Ovary (tissue), 9 donors: ENCODE results near the gene PSME3. TPM values are rescaled to one million over a fixed set of nuclear protein-coding genes. Genes with fewer than 3 reads are reported as not detected.

ENCODE experiments used
- DNase-seq, 5 donors: peaks; one replicate each; pipeline ENCODE4 v3.0.0-alpha.2; 2019 to 2020
- H3K27ac ChIP-seq, 2 donors: fragments of 200-600 bp; one replicate each; pipeline versions ENCODE4 v1.5.1 to v1.8.0; 2019 to 2022
- H3K27me3 ChIP-seq: fragments of 200-600 bp; one replicate; pipeline ENCODE4 v1.8.0; 2022
- H3K36me3 ChIP-seq: fragments of 200-600 bp; sonication (generic); one replicate; pipeline ENCODE4 v1.5.1; 2019
- H3K4me1 ChIP-seq: one replicate; pipeline ENCODE4 v1.8.1; 2013; ENCODE audit warnings: mild to moderate bottlenecking, moderate library complexity; ENCODE audit not compliant: insufficient read depth
- H3K4me3 ChIP-seq: fragments of 200-600 bp; sonication (generic); one replicate; pipeline ENCODE4 v1.5.1; 2017
- H3K9me3 ChIP-seq, 2 donors: fragments of 200-600 bp in 1 of 2; sonication (generic) in 1 of 2; one replicate each; pipeline versions ENCODE4 v1.5.1 to v1.8.1; 2013 to 2019; ENCODE audit warnings: mild to moderate bottlenecking in 1 of 2, moderate library complexity in 1 of 2
- EP300 ChIP-seq: sonication (generic); formaldehyde crosslinking; IDR thresholded peaks from one replicate; pipeline ENCODE4 v1.6.1; 2017; ENCODE audit warnings: antibody characterized with exemption
- POLR2A ChIP-seq: fragments of 450-650 bp; IDR thresholded peaks from one replicate; pipeline ENCODE4 v1.6.1; 2017; ENCODE audit warnings: antibody characterized with exemption, mild to moderate bottlenecking, moderate library complexity
- WGBS, 3 donors: extraction: QIAGEN DNeasy Blood & Tissue Kit in 1 of 3; methylation state at CpG; one replicate each; pipeline versions ENCODE4 v1.1.5 to v1.1.7; 2013 to 2017; 5-methylcytosine and 5-hydroxymethylcytosine counted together
- intact Hi-C, 4 donors: fragments of 100-400 bp; cut with DNase I; formaldehyde crosslinking; loops; one replicate each; pipeline versions ENCODE4 v1.11.0 to v1.15.1; 2022 to 2023
- microRNA-seq, 3 donors: library from miRNA; unstranded; fragments of <30 nt; microRNA quantifications; one replicate each; pipeline versions ENCODE4 to v1.2.0, GENCODE V29; 2019 to 2020
- polyA plus RNA-seq, 2 donors: library from polyadenylated mRNA; stranded (reverse); fragments of 200-250 nt in 1 of 2; fragments of 350-450 nt in 1 of 2; fragmentation: Illumina TruSeq in 1 of 2; extraction: RNeasy Lipid Tissue Mini Kit (QIAGEN cat#74804) in 1 of 2; gene quantifications; one replicate each; pipeline ENCODE4 v1.2.3, GENCODE V29; 2013 to 2014
- small RNA-seq: library from RNA; depleted of rRNA; stranded (forward); fragments of <200 nt; gene quantifications from one replicate; pipeline ENCODE3, GENCODE V24; 2016
- total RNA-seq, 7 donors: library from RNA; depleted of rRNA in 2 of 7; stranded (reverse); fragments of >200 nt in 2 of 7; fragmentation: NEBNext Ultra II Directional in 3 of 7; extraction: Animal tissue kit (Norgen Biotek cat#: 25700) in 3 of 7; gene quantifications; one replicate each; pipeline versions ENCODE4 v1.1.0 to v1.2.4, GENCODE V29; 2016 to 2023
- TF ChIP-seq, protein P1 (sequence below), 3 donors: fragments of 450-650 bp in 2 of 3; fragments of 200-600 bp in 1 of 3; IDR thresholded peaks; one replicate each; pipeline versions ENCODE4 v1.5.1 to v1.8.0; 2016 to 2022; ENCODE audit warnings: antibody characterized with exemption in 3 of 3, mild to moderate bottlenecking in 1 of 3
- donor health status: DM: no; HTN: no; CAD: no; lungs with moderate emphysema.
- donor health status: DM: no; HTN: no; CAD: no.
- donor health status: Bipolar disorder and iron deficiency.
- donor health status: DM: yes; HTN: yes; CAD: no.
- donor health status: DM: no; HTN: no; CAD: no.
- donor health status: DM: yes; HTN: yes; CAD: no.

The PSME3 gene
- total and polyA plus RNA-seq, 9 donors, result 28.6 to 118 (median 61.9) TPM

DNA sequence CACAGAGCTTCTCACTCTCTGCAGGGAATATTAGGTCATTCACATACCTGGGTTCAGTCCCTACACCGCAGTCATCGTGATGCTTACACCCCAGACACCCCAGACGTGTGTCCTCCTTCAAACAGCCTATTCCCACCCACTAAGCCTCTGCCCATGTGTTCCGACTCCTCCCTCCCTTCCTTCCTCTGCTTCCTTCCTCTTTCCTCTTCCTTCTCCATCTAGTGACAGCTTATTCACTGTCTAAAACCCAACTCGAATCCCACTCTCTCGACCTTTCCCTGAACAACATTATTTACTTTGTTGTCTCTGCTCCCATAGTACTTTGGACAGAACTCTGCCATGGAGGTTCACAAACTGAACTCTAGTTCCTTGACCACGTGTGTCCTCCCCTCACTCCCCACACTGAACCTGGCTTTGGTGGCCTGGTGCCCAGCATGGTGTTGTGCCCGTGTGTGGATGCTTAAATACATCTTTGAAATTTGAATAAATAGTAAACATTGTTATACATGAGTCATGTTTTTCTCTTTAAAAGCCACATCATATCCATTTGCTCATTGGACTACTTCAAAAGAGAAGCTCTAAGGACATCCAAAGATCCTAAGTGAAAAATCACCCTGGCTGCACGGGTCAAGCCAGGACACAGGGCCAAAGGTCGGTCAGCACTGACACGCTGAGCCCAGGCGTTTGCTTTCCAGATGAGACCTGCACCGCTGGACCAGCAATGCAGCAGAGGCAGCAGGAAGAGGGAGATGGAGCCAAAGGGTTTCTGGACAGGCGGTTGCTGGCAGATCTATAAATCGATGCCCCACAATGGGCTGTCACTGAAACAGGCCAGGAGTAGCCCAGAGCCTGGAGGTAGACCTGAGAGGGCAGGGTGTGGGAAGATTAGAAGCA, 53.3 kb downstream of the PSME3 start:
- Histone ChIP-seq H3K9me3 (no peaks in the 10 kb centered on the region), H3K4me3 (no peak overlapping the region), H3K27ac (no peak overlapping the region), H3K36me3 (no peaks in the 10 kb centered on the region), H3K27me3 (no peaks in the 10 kb centered on the region), H3K4me1 (peaks cover 3% of the 10 kb centered on the region)
- DNase-seq, result no peak
- 53 to 63% (median 55%) methylated on average over 15 of the region's 15 CpGs for WGBS, 3 donors
- intact Hi-C loops, result no loop called here
- TF ChIP-seq POLR2A, result no peak
- TF ChIP-seq EP300, result no peak

DNA sequence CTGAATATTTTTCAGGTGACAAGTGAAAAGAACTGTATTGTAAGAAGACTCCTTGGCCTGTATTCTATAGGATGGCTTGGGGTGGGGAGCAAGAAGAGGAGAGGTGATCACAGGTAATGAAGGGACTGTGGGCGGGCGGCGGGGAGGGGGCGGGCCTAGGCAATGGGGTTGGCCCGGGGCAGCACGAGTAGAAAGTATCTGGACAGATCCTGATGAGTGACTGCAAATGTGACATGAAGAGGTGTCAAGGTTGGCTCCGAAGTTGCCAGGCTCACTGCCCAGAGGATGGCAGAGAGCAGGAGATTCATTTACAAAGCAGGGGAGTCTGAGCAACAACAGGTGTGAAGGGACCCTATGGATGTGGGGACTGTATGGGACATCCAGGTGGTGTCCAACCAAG, 56.6 kb downstream of the PSME3 start:
- no peak overlapping the region for H3K4me3 ChIP-seq
- WGBS, 3 donors, result 84 to 91% (median 89%) methylated on average over 7 of the region's 7 CpGs
- H3K36me3 ChIP-seq, result no peaks in the 10 kb centered on the region
- no peak for DNase-seq
- H3K4me1 ChIP-seq, result peaks cover 3% of the 10 kb centered on the region
- TF ChIP-seq, protein P1, sequence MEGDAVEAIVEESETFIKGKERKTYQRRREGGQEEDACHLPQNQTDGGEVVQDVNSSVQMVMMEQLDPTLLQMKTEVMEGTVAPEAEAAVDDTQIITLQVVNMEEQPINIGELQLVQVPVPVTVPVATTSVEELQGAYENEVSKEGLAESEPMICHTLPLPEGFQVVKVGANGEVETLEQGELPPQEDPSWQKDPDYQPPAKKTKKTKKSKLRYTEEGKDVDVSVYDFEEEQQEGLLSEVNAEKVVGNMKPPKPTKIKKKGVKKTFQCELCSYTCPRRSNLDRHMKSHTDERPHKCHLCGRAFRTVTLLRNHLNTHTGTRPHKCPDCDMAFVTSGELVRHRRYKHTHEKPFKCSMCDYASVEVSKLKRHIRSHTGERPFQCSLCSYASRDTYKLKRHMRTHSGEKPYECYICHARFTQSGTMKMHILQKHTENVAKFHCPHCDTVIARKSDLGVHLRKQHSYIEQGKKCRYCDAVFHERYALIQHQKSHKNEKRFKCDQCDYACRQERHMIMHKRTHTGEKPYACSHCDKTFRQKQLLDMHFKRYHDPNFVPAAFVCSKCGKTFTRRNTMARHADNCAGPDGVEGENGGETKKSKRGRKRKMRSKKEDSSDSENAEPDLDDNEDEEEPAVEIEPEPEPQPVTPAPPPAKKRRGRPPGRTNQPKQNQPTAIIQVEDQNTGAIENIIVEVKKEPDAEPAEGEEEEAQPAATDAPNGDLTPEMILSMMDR (IDR thresholded peaks at IDR 0.05), result no peak
- no peak overlapping the region for H3K27ac ChIP-seq
- no peaks in the 10 kb centered on the region for H3K9me3 ChIP-seq
- no peaks in the 10 kb centered on the region for H3K27me3 ChIP-seq
- intact Hi-C loops, result no loop called here

DNA sequence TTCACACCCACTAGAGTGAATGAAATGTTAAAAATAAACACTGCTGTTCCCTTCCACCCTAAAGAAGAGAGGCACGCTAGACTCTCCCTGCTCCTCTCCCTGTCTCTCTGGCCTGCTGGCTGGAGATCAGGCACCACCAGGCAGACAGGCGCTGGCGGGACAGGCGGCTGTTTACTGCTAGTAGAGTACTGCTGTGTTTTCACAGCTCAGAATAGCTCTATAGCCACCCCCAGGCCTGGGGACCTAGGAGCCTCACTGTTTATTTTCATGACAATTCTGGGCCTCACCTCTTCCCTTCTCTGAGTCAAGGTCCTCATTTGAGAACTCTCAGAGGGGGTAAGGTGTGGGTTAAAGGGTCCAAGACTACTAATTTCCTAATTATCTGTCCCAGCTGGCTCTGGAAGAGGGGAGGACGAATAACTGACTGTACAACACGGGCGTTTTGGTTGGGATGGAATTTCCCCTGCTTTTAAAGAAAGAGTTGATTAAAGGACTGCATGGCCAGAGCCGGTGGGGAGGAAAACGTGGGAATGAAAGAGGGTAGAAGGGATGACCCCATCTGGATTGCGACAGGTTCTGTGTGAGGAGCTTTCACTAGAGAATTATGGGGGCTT, 58.4 kb downstream of the PSME3 start:
- WGBS, 3 donors, result 10 to 21% (median 10%) methylated on average over 10 of the region's 10 CpGs
- peak overlapping the region; percentile 42 to 59 for H3K27ac ChIP-seq
- H3K27me3 ChIP-seq, result no peaks in the 10 kb centered on the region
- H3K36me3 ChIP-seq, result no peaks in the 10 kb centered on the region
- DNase-seq, result peak; percentile 57 to 71 (median 62)
- TF ChIP-seq, protein P1 (IDR thresholded peaks at IDR 0.05), result no peak
- TF ChIP-seq POLR2A, result no peak
- no peak for TF ChIP-seq EP300
- H3K4me1 ChIP-seq, result peaks cover 3% of the 10 kb centered on the region
- H3K4me3 ChIP-seq, result no peak overlapping the region
- intact Hi-C loops, result no loop called here
- no peaks in the 10 kb centered on the region for H3K9me3 ChIP-seq

DNA sequence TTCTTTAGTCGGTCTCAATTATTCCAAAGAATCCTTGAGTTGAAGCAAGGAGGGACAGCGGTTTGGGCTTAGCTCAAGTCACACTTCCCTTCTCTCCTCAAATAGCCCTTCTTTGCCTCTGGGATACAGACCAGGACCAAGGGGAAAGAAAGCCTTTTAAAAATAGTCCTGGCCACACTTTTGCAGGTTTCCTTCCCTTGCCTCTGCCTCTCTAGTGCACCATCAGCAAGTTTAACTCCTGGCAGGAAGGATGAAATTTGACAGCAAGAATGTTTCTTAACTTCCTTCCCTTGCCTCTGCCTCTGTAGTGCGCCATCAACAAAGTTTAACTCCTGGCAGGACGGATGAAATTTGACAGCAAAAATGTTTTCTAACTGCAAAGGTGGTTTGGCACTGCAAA, 60.2 kb downstream of the PSME3 start:
- TF ChIP-seq POLR2A, result no peak
- TF ChIP-seq, protein P1 (IDR thresholded peaks at IDR 0.05), result no peak
- no peak for TF ChIP-seq EP300
- intact Hi-C loops, result no loop called here

More for the DNA sequence above, 60.2 kb downstream of the PSME3 start:
- Histone ChIP-seq H3K27me3 (no peaks in the 10 kb centered on the region), H3K27ac (peak overlapping the region in 1 of 2 donors; percentile 12), H3K4me1 (peaks cover 3% of the 10 kb centered on the region), H3K36me3 (no peaks in the 10 kb centered on the region), H3K4me3 (no peak overlapping the region), H3K9me3 (no peaks in the 10 kb centered on the region)
- 32 to 38% (median 37%) methylated on average over 4 of the region's 4 CpGs for WGBS, 3 donors
- DNase-seq, result no peak

Small RNA genes within 50 kb of the gene (microRNA-seq; reads per million reads assigned to microRNA genes)
- gene MIR6781, result 0 reads per million in 3 donors

Small RNA genes within 50 kb of the gene (small RNA-seq; reads per million reads assigned to genes)
- gene MIR6781 (not detected), gene RNU6-287P (not detected)

Other genes with a start within 250 kb of the PSME3 start
- 10 to 100 TPM; 39.3 to 63.0 (median 46.4) TPM for gene RETREG3, start 224.0 kb upstream of the PSME3 start, total RNA-seq
- gene RETREG3, start 224.0 kb upstream of the PSME3 start, polyA plus RNA-seq, result 10 to 100 TPM; 25.8 to 37.3 TPM
- gene TUBG1, start 223.7 kb upstream of the PSME3 start, total RNA-seq, result 10 to 100 TPM; 12.8 to 41.2 (median 25.6) TPM
- 10 to 100 TPM; 11.3 to 14.3 TPM for gene TUBG1, start 223.7 kb upstream of the PSME3 start, polyA plus RNA-seq
- gene TUBG2, start 174.1 kb upstream of the PSME3 start, total RNA-seq, result 10 to 100 TPM; 19.4 to 30.0 (median 23.2) TPM
- gene TUBG2, start 174.1 kb upstream of the PSME3 start, polyA plus RNA-seq, result 10 to 100 TPM; 20.9 to 21.5 TPM
- 10 to 100 TPM; 23.6 to 81.6 (median 58.4) TPM for gene PLEKHH3, start 156.4 kb upstream of the PSME3 start, total RNA-seq
- 10 to 100 TPM in 1 of 2 donors, 1 to 10 TPM in 1; 2.1 to 30.9 TPM for gene PLEKHH3, start 156.4 kb upstream of the PSME3 start, polyA plus RNA-seq
- 1 to 10 TPM; 1.5 to 6.8 (median 3.7) TPM for gene CCR10, start 151.6 kb upstream of the PSME3 start, total RNA-seq
- 1 to 10 TPM in 1 of 2 donors, under 1 TPM in 1; 0.15 to 2.7 TPM for gene CCR10, start 151.6 kb upstream of the PSME3 start, polyA plus RNA-seq
- 10 to 100 TPM in 5 of 7 donors, 1 to 10 TPM in 2; 3.7 to 41.4 (median 15.5) TPM for gene CNTNAP1, start 150.9 kb upstream of the PSME3 start, total RNA-seq
- gene CNTNAP1, start 150.9 kb upstream of the PSME3 start, polyA plus RNA-seq, result 1 to 10 TPM; 7.0 to 7.5 TPM
- 10 to 100 TPM; 32.9 to 83.4 (median 67.8) TPM for gene EZH1, start 88.4 kb upstream of the PSME3 start, total RNA-seq
- 10 to 100 TPM; 45.1 to 95.2 TPM for gene EZH1, start 88.4 kb upstream of the PSME3 start, polyA plus RNA-seq
- gene RAMP2, start 72.2 kb upstream of the PSME3 start, total RNA-seq, result 10 to 100 TPM in 6 of 7 donors, 1 to 10 TPM in 1; 4.4 to 53.7 (median 19.6) TPM
- gene RAMP2, start 72.2 kb upstream of the PSME3 start, polyA plus RNA-seq, result 10 to 100 TPM; 39.6 to 98.5 TPM
- 10 to 100 TPM; 33.7 to 49.1 (median 35.8) TPM for gene VPS25, start 59.9 kb upstream of the PSME3 start, total RNA-seq
- 10 to 100 TPM; 49.0 to 56.5 TPM for gene VPS25, start 59.9 kb upstream of the PSME3 start, polyA plus RNA-seq
- gene WNK4, start 52.8 kb upstream of the PSME3 start, total RNA-seq, result 10 to 100 TPM in 1 of 7 donors, 1 to 10 TPM in 6; 1.5 to 11.9 (median 3.4) TPM
- 1 to 10 TPM; 1.1 to 1.5 TPM for gene WNK4, start 52.8 kb upstream of the PSME3 start, polyA plus RNA-seq
- gene COA3, start 34.7 kb upstream of the PSME3 start, total RNA-seq, result 10 to 100 TPM; 49.1 to 78.2 (median 62.9) TPM
- 10 to 100 TPM; 77.6 to 80.0 TPM for gene COA3, start 34.7 kb upstream of the PSME3 start, polyA plus RNA-seq
- under 1 TPM in 5 of 7 donors, not detected in 2; 0.30 to 0.79 (median 0.33) TPM for gene CNTD1, start 34.5 kb upstream of the PSME3 start, total RNA-seq
- gene CNTD1, start 34.5 kb upstream of the PSME3 start, polyA plus RNA-seq, result under 1 TPM; 0.22 to 0.36 TPM
- gene BECN1, start 9.1 kb upstream of the PSME3 start, total RNA-seq, result 10 to 100 TPM; 47.5 to 75.3 (median 54.6) TPM
- 10 to 100 TPM; 47.2 to 67.5 TPM for gene BECN1, start 9.1 kb upstream of the PSME3 start, polyA plus RNA-seq
- gene AOC2, start 11.2 kb downstream of the PSME3 start, total RNA-seq, result 1 to 10 TPM in 6 of 7 donors, under 1 TPM in 1; 0.72 to 1.9 (median 1.3) TPM
- gene AOC2, start 11.2 kb downstream of the PSME3 start, polyA plus RNA-seq, result 1 to 10 TPM in 1 of 2 donors, under 1 TPM in 1; 0.40 to 6.3 TPM
- 100 to 1,000 TPM in 1 of 7 donors, 10 to 100 TPM in 3, 1 to 10 TPM in 2, under 1 TPM in 1; 0.72 to 112 (median 12.4) TPM for gene AOC3, start 17.8 kb downstream of the PSME3 start, total RNA-seq
- 100 to 1,000 TPM in 1 of 2 donors, 10 to 100 TPM in 1; 22.5 to 197 TPM for gene AOC3, start 17.8 kb downstream of the PSME3 start, polyA plus RNA-seq
- 1 to 10 TPM in 1 of 7 donors, under 1 TPM in 1, not detected in 5; 0.69 to 1.7 TPM for gene G6PC1, start 67.4 kb downstream of the PSME3 start, total RNA-seq
- gene G6PC1, start 67.4 kb downstream of the PSME3 start, polyA plus RNA-seq, result not detected
- 10 to 100 TPM; 17.8 to 51.4 (median 40.6) TPM for gene AARSD1, start 131.1 kb downstream of the PSME3 start, total RNA-seq
- 10 to 100 TPM; 49.7 to 50.1 TPM for gene AARSD1, start 131.1 kb downstream of the PSME3 start, polyA plus RNA-seq
- gene PTGES3L, start 146.7 kb downstream of the PSME3 start, total RNA-seq, result 1 to 10 TPM in 1 of 7 donors, under 1 TPM in 5, not detected in 1; 0.45 to 2.6 (median 0.66) TPM
- 1 to 10 TPM in 1 of 2 donors, under 1 TPM in 1; 0.56 to 2.1 TPM for gene PTGES3L, start 146.7 kb downstream of the PSME3 start, polyA plus RNA-seq
- 10 to 100 TPM in 5 of 7 donors, 1 to 10 TPM in 2; 8.2 to 19.4 (median 13.3) TPM for gene RUNDC1, start 147.2 kb downstream of the PSME3 start, total RNA-seq
- 10 to 100 TPM in 1 of 2 donors, 1 to 10 TPM in 1; 6.1 to 12.1 TPM for gene RUNDC1, start 147.2 kb downstream of the PSME3 start, polyA plus RNA-seq
- 1,000 to 10,000 TPM; 1,130 to 2,473 (median 1,529) TPM for gene RPL27, start 165.0 kb downstream of the PSME3 start, total RNA-seq
- gene RPL27, start 165.0 kb downstream of the PSME3 start, polyA plus RNA-seq, result 1,000 to 10,000 TPM; 3,204 to 5,312 TPM
- 10 to 100 TPM; 26.3 to 38.3 (median 29.7) TPM for gene IFI35, start 173.4 kb downstream of the PSME3 start, total RNA-seq
- gene IFI35, start 173.4 kb downstream of the PSME3 start, polyA plus RNA-seq, result 10 to 100 TPM; 13.0 to 39.7 TPM
- 100 to 1,000 TPM; 121 to 421 (median 356) TPM for gene VAT1, start 189.0 kb downstream of the PSME3 start, total RNA-seq
- 100 to 1,000 TPM; 217 to 251 TPM for gene VAT1, start 189.0 kb downstream of the PSME3 start, polyA plus RNA-seq
- gene RND2, start 191.8 kb downstream of the PSME3 start, total RNA-seq, result 10 to 100 TPM in 2 of 7 donors, 1 to 10 TPM in 5; 2.5 to 11.6 (median 6.8) TPM
- gene RND2, start 191.8 kb downstream of the PSME3 start, polyA plus RNA-seq, result 1 to 10 TPM; 2.7 to 4.0 TPM